HepG2 (cell line): Measurements from ENCODE around the gene SRP72. TPM values are rescaled to one million over a fixed set of nuclear protein-coding genes. Genes with fewer than 3 reads are reported as not detected.

Source experiments
- ASH2L ChIP-seq: fragments of 300-600, 200-600 bp; sonication (generic); IDR thresholded peaks from 2 replicates; pipeline ENCODE4 v1.7.0; 2017; ENCODE audit warnings: low read depth, mild to moderate bottlenecking, moderate library complexity, mixed read lengths, low read length; ENCODE audit not compliant: insufficient read length
- ERF ChIP-seq: IDR thresholded peaks from 2 replicates; pipeline ENCODE4 v1.6.1; 2018; ENCODE audit warnings: missing biosample characterization, missing genetic modification reagents
- HES4 ChIP-seq: sonication (generic); formaldehyde crosslinking; IDR thresholded peaks from 2 replicates; pipeline ENCODE4 v1.9.0; 2021; ENCODE audit warnings: mild to moderate bottlenecking, missing genetic modification reagents, borderline replicate concordance
- MEIS1 ChIP-seq: sonication (generic); formaldehyde crosslinking; IDR thresholded peaks from 2 replicates; pipeline ENCODE4 v1.9.0; 2021; ENCODE audit warnings: mild to moderate bottlenecking, missing genetic modification reagents, moderate library complexity, borderline replicate concordance
- NR2F6 ChIP-seq, 2 experiments: IDR thresholded peaks; 2 replicates each; pipeline ENCODE4 v1.6.1; 2016; ENCODE audit warnings: antibody characterized with exemption in 1 of 2, mild to moderate bottlenecking in 1 of 2
- REL ChIP-seq: sonication (generic); formaldehyde crosslinking; conservative IDR thresholded peaks from 2 replicates; pipeline ENCODE4 v1.8.0; 2022; ENCODE audit warnings: mild to moderate bottlenecking, missing genetic modification reagents, moderate library complexity
- YEATS4 ChIP-seq: sonication (generic); formaldehyde crosslinking; IDR thresholded peaks from 2 replicates; pipeline ENCODE4 v1.4.0; 2020; ENCODE audit warnings: missing genetic modification reagents, borderline replicate concordance
- ZMYM3 ChIP-seq: sonication (generic); formaldehyde crosslinking; IDR thresholded peaks from 2 replicates; pipeline ENCODE4 v1.5.1; 2020; ENCODE audit warnings: mild to moderate bottlenecking, missing genetic modification reagents
- ZNF484 ChIP-seq: sonication (generic); formaldehyde crosslinking; IDR thresholded peaks from 2 replicates; pipeline ENCODE4 v1.5.1; 2020; ENCODE audit warnings: mild to moderate bottlenecking, low read depth, missing genetic modification reagents, borderline replicate concordance
- polyA plus RNA-seq, 8 experiments: library from polyadenylated mRNA; depleted of rRNA in 3 of 8; stranded (reverse) in 7 of 8; unstranded in 1 of 8; fragments of >200 nt; fragmentation: Illumina TruSeq in 4 of 8; extraction: Trizol in 4 of 8; gene quantifications; 2 replicates each; pipeline versions ENCODE4 v1.2.1 to v1.2.3, GENCODE V29; 2011 to 2016; ENCODE audit warnings: low read depth in 4 of 8, missing spikeins in 1 of 8, mixed read lengths in 1 of 8; ENCODE audit not compliant: insufficient read depth in 1 of 8
- total RNA-seq, 5 experiments: library from RNA; depleted of rRNA; stranded (reverse); fragments of >200 nt; fragmentation: Illumina TruSeq; extraction: Trizol; gene quantifications; 2 replicates each; pipeline ENCODE4 v1.2.3, GENCODE V29; 2016; ENCODE audit warnings: low read depth in 1 of 5
- TF ChIP-seq, protein P1 (sequence below): sonication (generic); formaldehyde crosslinking; IDR thresholded peaks from 2 replicates; pipeline ENCODE4 v1.4.0; 2020; ENCODE audit warnings: mild to moderate bottlenecking, missing genetic modification reagents
- TF ChIP-seq, protein P2 (sequence below): IDR thresholded peaks from 2 replicates; pipeline ENCODE4 v1.6.1; 2016; ENCODE audit warnings: missing genetic modification reagents, missing compliant biosample characterization
- TF ChIP-seq, protein P3 (sequence below): sonication (generic); formaldehyde crosslinking; IDR thresholded peaks from 2 replicates; pipeline ENCODE4 v1.4.0; 2020; ENCODE audit warnings: mild to moderate bottlenecking, missing genetic modification reagents

SRP72 gene
- total and polyA plus RNA-seq, 2 of the 13 experiments (the other 11 are each of a cell fraction or from before 2014, with no cell fraction given), result 64.9 to 75.6 TPM

DNA sequence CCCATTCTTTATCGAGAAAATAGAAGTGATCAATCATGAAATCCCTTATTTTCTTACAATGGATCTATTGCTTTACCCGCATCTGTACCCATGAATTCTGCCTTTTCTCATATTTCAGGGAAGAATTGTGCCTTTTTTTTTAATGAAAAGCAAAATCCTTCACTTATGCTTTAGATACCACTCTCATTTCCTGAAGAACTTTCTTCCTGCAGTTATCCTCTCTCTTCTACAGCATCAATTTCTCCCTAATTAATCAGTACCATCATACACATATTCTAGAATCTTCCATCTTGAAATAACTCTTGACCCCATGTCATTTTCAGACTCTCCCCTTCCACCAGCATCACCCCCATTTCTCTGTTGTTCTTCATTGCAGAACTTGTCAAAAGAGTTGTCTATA, 64.8 kb downstream of the SRP72 start (continued):
- TF ChIP-seq, protein P1, sequence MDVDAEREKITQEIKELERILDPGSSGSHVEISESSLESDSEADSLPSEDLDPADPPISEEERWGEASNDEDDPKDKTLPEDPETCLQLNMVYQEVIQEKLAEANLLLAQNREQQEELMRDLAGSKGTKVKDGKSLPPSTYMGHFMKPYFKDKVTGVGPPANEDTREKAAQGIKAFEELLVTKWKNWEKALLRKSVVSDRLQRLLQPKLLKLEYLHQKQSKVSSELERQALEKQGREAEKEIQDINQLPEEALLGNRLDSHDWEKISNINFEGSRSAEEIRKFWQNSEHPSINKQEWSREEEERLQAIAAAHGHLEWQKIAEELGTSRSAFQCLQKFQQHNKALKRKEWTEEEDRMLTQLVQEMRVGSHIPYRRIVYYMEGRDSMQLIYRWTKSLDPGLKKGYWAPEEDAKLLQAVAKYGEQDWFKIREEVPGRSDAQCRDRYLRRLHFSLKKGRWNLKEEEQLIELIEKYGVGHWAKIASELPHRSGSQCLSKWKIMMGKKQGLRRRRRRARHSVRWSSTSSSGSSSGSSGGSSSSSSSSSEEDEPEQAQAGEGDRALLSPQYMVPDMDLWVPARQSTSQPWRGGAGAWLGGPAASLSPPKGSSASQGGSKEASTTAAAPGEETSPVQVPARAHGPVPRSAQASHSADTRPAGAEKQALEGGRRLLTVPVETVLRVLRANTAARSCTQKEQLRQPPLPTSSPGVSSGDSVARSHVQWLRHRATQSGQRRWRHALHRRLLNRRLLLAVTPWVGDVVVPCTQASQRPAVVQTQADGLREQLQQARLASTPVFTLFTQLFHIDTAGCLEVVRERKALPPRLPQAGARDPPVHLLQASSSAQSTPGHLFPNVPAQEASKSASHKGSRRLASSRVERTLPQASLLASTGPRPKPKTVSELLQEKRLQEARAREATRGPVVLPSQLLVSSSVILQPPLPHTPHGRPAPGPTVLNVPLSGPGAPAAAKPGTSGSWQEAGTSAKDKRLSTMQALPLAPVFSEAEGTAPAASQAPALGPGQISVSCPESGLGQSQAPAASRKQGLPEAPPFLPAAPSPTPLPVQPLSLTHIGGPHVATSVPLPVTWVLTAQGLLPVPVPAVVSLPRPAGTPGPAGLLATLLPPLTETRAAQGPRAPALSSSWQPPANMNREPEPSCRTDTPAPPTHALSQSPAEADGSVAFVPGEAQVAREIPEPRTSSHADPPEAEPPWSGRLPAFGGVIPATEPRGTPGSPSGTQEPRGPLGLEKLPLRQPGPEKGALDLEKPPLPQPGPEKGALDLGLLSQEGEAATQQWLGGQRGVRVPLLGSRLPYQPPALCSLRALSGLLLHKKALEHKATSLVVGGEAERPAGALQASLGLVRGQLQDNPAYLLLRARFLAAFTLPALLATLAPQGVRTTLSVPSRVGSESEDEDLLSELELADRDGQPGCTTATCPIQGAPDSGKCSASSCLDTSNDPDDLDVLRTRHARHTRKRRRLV (CRISPR knock-in tag), result no peak
- TF ChIP-seq MEIS1 (CRISPR knock-in tag) (no peak), ZMYM3 (CRISPR knock-in tag) (no peak), YEATS4 (CRISPR knock-in tag) (no peak), ERF (CRISPR knock-in tag) (no peak), ASH2L (no peak), REL (CRISPR knock-in tag) (no peak), HES4 (CRISPR knock-in tag) (no peak), ZNF484 (CRISPR knock-in tag) (no peak), NR2F6 (IDR thresholded peaks at IDR 0.05) (no peak), NR2F6 (CRISPR knock-in tag; IDR thresholded peaks at IDR 0.05) (no peak)
- TF ChIP-seq, protein P2, sequence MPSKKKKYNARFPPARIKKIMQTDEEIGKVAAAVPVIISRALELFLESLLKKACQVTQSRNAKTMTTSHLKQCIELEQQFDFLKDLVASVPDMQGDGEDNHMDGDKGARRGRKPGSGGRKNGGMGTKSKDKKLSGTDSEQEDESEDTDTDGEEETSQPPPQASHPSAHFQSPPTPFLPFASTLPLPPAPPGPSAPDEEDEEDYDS (CRISPR knock-in tag), result no peak
- TF ChIP-seq, protein P3, sequence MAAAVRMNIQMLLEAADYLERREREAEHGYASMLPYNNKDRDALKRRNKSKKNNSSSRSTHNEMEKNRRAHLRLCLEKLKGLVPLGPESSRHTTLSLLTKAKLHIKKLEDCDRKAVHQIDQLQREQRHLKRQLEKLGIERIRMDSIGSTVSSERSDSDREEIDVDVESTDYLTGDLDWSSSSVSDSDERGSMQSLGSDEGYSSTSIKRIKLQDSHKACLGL (CRISPR knock-in tag), result no peak
